Stimulated activated CD8-positive, alpha-beta memory T cell treated with anti-CD3 and anti-CD28 coated beads, Interleukin-15, amount 100 ng/mL, for 1 hour (primary cell): ENCODE data around the gene ERMARD.
"Not testable (repeated sequence)": the region's sequence is repeated elsewhere in the genome, so short reads cannot be mapped to it uniquely, and the experiment has no call there.

Experiments
- DNase-seq: peaks from one replicate; pipeline ENCODE4 v3.0.0-alpha.2; 2020; ENCODE audit warnings: low read depth

The ERMARD gene

DNA sequence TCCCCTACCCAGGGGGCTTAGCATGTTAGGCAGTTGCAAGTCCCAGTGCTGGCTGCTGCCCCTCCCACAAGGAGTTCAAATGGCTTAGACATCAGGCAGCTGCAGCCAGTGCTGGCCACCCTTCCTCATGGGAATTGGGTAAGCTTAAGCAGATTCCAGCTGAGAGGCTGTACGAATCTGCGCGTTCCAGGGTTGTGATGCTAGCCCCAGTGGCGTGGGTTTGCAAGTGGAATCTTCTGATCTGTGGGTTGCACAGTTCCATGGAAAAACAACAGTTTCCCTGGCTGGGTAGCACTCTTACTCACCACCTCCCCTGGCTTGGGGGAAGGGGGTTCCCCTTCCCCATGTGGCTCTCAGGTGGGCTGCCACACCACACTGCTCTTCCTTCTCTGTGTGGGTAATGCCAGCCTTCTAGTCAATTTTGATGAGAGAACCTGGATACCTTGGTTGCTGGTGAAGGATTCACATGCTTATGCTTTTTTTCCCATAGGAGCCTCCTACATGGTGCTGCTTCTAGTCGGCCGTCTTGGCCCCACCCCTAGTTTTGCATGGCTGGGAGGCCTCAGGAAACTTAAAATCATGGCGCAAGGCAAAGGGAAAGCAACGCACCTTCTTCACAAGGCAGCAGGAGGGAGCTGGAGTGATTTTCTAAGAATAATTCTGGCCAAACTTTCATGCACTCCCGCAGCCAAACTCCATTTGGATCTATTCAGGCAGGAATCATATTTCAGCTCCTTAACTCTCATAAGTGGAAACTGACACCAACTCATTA, 13.0 kb upstream of the ERMARD start:
- DNase-seq = no peak

DNA sequence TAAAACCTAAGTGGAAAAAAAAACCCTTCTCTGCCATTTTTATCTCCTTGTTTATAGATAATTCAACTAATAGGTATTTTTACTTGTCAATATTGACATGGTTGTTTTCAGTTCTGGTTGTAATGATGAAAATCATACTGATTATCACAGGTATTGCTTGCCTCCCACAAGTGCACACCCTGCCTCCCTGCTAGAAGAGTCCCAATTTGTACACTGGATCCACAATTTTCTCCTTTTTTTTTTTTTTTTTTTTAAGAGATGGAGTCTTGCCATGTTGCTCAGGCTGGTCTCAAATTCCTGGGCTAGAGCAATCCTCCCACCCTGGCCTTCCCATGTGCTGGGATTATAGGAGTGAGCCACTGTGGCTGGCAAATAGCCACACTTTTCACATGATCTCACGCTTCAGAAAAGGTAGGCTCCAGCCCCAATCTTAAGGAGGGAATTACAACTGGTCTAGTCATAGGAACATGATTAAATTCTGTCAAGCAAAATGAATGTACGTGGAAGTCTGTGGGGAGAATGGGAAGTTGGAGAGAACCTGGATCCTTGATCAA, 12.4 kb upstream of the ERMARD start:
- DNase-seq = no peak

DNA sequence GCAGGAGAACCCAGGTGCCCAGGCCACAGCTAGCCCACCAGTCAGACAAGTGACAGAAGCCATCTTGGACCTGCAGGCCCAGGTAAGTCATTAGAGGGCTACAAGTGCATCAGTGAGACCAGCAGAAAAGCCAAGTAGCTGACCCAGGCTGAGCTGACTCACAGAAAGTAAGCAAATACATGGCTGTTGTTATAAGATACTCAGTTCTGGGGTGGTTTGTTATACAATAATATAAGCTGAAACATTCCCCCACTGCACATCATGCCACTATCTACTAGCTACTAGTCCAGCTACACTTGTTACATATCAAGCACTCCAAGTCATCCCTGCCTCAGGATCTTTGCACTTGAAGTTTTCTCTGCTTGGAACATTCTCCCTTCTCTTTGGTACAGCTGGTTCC, 10.1 kb upstream of the ERMARD start:
- no peak for DNase-seq

DNA sequence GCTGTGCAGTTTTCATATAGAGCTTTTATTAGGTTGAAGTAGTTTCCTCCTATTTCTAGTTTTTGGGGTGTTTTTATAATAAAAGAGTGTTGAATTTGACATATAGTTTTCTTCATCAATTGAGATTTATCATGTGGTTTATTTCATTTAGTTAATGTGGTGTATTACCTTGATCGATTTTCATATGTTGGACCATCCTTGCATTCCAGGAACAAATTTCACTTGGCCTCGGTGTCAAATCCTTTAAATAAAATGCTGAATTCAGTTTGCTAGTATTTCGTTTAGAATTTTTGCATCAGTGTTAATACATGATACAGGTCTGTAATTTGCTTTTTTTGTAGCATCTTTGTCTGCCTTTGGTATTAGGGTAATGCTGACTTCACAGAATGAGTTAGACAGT, 6.0 kb upstream of the ERMARD start:
- no peak for DNase-seq

DNA sequence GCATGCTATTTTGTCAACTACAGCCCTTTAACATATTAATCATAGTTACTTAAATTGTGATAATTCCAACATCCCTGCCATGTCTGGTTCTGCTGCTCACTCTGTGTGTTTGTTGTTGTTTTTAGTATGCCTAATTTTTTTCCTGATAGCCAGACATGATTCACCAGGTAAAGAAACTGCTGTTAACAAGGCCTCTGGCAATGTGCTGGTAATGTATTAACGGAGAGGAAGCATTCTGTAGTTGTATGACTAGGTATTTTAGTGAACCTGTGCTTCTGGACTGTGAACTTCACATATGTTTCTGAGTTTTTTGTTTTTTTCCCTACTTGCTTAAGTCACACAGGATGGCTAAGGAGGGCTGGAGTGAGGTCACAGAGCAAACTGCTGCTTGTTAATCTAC, 4.9 kb upstream of the ERMARD start:
- DNase-seq = no peak

DNA sequence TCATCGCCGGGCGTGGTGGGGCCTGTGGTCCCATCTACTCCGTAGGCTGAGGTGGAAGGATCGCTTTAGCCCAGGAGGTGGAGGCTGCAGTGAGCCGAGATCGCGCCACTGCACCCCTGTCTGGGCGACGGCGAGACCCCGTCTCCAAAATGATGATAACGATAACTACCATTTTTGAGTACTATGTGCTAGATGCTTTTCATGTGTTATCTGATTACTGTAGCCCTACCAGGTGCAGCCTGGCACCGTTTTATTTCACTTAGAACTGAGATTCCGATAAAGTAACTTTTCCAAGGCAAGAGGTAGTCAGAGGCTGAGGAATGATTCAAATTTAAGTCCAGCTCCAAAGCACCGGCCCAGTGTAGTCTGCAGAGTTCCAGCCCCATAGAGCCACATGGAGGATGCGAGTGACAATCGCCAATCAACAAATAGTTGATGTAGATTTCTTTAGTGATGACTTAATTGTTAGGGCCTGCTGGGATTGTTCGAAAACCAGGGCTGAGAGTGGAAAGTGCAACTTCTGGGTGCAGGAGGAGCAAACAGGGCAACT, 727 bp downstream of the ERMARD start:
- no peak for DNase-seq

DNA sequence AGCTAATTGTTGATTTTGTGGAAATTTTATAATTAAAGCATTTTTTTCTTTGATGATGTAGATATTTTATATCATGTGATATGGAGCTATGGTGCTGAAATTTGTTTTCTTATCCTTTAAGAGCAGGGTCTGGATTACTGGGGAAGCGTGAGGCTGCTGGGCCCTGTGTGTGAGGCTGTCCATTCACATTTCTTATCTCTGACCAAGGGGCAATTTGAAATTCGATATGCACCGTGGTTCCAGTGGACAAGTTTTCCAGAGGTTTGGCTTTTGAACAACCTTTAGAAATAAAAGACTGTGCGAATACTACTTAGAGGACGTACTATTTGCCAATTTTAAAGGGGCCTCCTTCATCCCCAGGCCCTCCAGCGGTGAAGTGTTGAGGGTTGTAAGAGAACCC, 3.7 kb downstream of the ERMARD start:
- no peak for DNase-seq

DNA sequence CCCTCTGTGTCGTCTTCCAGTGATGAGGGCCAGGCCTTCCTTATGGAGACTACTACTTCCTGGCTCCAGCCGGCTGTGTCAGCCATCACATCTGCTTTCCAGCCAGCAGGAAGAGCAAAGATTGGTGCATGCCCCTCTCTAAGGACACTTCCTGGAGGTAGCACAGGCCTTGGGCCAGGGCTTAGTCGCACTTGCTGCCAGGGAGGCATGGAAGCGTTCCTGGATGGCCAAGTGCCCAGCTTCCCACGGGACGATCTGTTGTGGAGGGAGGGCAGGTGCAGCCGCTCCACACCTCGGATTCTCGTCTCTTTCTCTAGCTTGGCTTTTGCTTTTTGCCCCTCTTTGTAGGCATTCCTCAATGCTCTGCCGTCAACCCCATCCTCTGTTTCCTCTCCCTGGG, 11.9 kb downstream of the ERMARD start:
- no peak for DNase-seq

DNA sequence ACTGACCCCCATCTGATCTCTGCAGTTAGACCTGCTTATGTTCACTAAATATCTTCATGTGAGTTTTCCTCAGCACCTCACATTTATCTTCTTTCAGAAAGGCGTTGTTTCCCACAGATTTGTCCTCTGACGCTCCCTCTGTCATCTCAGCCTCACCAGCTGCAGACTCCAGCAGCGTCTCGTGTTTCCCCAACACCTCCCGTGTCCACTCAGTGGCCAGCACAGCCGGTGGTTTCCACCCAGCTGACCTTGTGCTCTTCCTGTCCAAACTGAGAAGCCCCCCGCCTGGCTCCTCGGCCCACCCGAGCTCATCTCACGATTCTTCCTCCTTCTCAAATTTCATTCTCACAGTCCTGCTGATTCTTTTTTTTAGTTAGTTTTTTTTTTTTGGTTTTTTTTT, 12.5 kb downstream of the ERMARD start:
- no peak for DNase-seq

DNA sequence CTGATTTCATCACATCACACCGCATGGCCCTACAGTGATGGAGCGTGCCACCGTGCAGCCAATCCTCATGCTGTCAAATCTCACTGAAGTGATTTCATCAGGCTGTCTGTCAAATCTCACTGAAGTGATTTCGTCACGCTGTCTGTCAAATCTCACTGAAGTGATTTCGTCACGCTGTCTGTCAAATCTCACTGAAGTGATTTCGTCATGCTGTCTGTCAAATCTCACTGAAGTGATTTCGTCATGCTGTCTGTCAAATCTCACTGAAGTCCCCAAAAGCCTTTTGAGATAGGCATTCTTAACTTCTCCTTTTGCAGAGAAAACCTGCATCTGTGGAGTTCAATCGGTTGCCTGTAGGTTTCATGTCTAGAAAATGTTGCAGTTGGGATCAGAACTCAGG, 14.4 kb downstream of the ERMARD start:
- DNase-seq = not testable (repeated sequence)

DNA sequence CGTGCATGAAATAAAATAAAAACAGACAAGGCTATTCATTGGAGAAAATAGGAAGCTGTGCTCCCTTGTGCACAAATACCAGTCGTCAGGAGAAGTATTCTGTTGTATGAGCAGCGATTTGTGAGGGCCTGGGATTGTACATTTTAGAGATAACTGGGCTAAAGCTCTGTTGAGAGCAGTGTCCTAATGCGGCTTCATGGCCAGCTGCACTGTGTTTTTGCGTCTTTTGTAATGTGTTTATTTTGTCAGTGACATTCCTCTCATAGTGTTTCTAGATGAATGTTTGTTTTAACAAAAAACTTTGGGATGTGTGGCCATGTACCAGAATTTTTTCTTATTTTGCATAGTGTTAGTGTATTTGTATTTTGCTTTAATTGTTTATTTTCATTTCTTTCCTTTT, 14.8 kb downstream of the ERMARD start:
- DNase-seq = no peak

DNA sequence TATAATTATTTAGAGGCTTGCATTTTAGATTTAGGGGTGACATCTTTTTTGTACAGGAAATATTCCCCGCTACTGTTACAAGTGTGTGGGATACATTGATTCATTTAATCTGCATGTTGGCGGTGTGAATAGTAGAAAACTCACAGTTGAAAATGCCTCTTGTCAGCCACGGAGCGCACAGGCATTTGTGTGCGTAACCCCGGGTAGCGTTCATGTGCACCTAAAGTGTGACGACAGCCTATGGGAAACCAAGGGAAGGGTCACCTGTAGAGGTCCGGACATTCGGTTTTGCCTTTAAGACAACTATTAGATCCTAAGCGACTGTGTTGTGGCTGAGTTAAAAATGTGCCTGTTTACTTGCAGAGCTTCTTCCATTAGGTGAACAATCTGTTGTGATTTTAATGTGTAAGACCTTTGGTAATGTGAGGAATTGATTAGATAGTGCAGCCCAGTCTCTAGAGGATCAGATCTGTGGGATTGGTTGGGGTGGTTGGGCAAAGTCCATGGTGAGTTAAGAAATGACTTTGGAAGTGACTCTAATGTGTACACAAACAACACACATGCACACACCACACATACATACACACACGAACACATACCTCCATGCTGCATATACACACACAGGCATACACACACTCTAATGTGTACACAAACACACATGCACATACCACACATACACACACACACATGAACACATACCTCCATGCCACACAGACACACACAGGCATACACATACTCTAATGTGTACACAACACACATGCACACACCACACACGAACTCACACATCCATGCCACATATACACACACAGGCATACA, 15.7 kb downstream of the ERMARD start:
- no peak for DNase-seq

DNA sequence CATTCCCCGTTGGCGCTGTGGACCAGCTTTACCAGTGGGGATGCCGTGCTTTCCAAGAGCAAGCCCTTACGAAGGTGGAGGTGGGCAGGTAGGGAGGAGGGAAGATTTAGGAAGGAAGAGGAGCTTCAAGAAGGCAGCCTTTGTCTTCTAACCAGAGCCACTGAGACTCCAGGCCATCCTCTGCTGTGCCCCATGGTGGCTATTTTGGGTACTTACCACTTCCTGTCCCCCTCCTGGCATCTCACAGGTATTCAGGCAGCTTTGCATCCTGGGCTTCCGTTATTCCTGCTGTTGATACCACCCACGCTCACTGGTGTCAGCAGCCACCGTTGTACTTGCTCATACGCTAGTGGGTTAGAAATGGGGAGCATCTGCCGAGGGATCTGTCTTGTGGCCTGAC, 22.9 kb downstream of the ERMARD start:
- no peak for DNase-seq

DNA sequence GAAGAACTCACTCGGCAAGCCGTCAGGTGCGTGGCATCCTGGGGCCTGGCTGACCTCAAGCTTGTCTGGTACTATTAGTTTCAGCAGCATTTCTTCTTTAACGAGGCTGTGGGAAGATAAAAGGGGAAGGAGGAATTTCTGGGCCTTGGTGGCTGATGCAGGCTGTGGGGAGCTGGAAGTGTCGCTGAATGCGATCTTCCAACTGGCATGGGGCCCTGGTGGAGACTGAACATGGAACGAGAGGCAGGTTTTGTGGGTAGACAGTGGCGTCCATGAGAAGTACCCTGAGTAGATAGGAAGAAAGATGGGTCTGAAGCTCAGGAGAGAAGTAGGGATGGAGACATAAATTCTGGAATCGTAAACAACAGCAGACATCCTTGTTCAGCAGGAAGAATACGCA, 23.9 kb downstream of the ERMARD start:
- no peak for DNase-seq

DNA sequence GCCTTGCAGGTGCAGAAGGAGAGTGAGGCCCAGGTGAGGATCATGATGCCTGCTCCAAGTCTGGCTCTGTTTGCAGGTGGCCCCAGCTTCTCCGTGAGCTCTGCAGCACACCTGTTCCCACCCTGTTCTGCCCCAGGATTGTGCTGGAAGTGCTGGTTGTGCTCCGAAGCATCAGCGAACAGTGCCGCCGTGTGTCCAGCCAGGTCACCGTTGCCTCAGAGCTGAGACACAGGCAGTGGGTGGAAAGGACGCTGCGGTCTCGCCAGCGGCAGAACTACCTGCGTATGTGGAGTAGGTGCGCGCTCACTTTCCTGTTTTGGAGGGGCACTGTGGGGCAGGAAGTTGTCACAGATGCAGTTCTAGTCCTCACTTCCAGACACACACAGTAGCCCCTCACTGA, 25.0 kb downstream of the ERMARD start:
- no peak for DNase-seq

DNA sequence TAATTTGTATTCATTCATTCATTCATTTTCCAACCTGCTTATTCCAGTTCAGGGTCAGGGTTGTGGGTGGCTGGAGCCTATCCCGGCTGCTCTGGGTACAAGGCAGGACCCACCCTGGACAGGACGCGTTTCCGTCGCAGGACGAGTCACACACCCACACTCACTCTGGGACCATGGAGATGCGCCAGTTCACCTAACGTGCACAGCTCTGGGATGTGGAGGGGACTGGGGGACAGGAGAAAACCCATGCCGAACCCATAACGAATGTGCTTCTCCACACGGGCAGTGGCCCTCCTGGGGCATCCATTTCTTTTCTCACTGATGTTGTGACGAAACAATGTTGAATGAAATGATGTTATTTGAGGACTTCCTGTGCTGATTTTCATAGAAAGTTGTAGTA, 26.5 kb downstream of the ERMARD start:
- DNase-seq = no peak

DNA sequence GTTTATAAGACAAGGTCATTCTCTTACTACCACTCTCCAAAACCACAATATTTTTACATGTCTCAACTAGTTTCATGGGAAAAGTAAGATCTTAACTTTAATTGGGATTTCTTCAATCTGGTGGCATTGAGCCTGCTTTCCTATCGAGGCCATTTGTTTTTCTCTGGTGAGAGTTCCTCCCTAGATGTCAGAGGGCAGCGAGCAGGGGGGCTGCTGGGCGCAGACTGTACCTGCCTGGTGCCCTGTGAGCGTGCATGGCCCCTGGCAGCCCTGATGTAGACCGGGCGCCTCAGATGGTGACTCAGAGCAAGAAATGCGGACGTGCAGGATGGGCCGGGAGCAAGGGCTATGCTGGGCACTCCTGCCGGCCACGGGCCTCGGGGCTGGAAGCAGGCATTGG, 27.2 kb downstream of the ERMARD start:
- DNase-seq = no peak

DNA sequence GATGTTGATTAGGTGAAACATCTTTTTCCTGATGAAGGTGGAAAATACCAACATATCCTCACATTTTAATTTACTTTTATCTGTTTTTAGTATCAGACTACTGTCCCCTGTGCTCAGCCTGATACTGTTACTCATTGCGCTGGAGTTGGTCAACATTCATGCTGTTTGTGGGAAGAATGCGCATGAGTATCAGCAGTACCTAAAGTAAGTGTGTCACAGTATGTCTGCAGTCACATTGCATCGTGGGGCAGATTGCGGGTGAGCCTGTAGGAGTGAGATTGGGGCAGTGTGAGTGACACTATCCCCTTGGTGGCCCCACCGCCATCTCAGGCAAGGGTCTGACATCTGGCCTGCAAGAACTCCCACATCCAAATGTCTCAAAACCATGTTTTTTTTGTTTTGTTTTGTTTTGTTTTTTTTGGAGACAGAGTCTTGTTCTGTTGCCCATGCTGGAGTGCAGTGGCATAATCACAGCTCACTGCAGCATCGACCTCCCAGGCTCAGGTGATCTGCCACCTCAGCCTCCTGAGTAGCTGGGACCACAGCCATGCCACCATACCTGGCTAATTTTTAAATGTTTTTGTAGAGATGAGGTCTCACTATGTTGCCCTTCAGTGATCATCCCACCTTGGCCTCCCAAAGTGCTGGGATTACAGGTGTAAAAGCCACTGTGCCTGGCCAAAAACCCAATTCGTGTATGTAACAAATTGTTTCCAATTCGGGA, 27.8 kb downstream of the ERMARD start:
- no peak for DNase-seq

DNA sequence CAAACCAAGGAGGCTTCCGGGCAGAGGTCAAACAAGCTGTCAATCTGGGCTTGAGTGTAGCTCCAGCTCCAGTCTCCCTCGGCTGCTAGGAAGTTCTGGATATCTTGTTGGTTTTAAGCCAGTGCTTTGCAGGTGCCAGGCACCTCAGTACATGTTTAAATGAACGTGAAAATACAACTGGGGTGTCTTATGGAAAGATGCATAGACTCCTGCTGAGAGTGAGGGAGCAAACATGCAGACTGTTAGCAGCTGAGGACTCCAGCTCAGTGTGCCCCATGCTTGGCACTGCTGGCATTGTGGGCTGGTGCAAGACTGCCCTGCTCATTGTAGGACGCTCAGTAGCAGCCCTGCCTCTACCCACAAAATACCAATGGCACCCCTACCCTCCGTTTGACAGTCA, 28.5 kb downstream of the ERMARD start:
- no peak for DNase-seq

DNA sequence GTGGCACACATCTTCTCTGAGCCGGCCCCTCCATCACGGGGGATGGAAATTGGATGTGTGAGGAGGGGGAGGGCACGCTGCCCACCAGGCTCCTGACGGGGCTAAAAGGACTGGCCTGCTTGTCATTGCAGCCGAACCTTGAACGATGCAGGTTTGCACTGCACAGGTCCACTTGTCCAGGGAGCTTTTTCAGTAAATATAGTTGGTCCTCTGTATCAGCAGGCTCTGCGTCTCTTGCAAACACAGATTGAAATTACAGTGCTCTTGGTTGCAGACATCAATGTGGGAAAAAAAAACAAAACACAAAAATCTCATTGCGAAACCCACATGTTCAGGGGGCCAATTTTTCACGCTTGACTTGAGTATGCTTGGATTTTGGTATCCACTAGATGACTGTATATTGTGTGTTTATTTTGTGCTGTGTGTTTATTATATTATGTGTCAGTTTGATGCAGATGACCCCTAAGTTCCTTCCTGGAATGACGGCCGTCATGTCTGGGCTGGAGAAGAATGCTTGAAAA, 29.2 kb downstream of the ERMARD start:
- no peak for DNase-seq

DNA sequence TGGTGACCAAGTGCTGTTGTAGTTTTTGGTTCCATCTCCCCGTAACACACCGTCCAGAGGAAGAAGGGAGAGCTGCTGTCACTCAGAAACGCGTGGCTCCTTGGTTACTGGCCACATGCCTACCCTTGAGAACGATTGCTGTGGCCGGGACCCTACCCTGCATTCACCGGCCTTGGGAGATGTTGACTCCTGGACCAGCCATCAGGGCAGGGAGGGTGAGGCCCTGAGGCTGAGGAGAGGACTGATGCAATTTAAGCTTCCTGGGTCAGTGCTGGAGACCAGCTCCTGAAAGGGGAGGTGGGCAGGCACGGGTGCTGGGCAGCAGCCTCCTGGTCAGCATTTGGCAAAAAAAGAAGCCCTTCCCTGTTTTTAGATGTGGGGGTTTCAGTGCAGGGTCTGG, 31.5 kb downstream of the ERMARD start:
- DNase-seq = no peak

DNA sequence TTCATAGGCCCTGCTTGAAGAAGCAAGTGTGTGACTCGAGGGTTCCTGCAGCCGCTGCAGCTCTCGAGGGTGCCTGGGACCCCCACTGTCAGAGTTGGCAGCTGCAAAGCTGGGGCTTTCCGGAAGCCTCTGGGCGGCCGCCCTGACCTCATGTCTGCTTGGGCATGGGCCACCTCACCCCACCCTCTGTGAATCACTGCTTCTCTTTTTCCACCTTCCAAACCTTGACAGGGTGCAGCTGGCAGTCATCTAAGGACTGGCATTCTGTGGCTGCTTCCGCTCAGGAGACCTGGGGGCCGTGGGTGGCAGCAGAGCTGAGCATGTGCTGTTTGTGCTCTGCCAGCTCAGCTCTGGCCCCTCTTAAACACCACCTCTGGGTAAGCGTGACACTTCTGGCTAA, 32.0 kb downstream of the ERMARD start:
- no peak for DNase-seq
